ENCODE measurements around the gene KLHL8.

Gene KLHL8

GRCh38 chr4:87220094-87220822, at the start of gene KLHL8:
TSS of gene KLHL8 (minus strand) at chr4:87220618. CDS start at chr4:87195539, 25,079 bp downstream.
- peak; percentile 37 to 91 (median 78) for DNase-seq

GRCh38 chr4:87270144-87270543, 49.7 kb upstream of the KLHL8 start:
- DNase-seq, result peak in 27 of 56 donors; percentile 0 to 56 (median 15)

GRCh38 chr4:87268411-87268810, 48.0 kb upstream of the KLHL8 start:
- DNase-seq, result no peak

- no peak for DNase-seq
Observed at GRCh38 chr4:87266986-87267385, 46.6 kb upstream of the KLHL8 start.

- no peak for DNase-seq
Observed at GRCh38 chr4:87262886-87263285, 42.5 kb upstream of the KLHL8 start.

GRCh38 chr4:87260477-87260876, 40.1 kb upstream of the KLHL8 start:
- no peak for DNase-seq

GRCh38 chr4:87258677-87259076, 38.3 kb upstream of the KLHL8 start:
- no peak for DNase-seq

- peak in 37 of 56 donors; percentile 1 to 57 (median 15) for DNase-seq
Observed at GRCh38 chr4:87257523-87257922, 37.1 kb upstream of the KLHL8 start.

- DNase-seq, result no peak
Observed at GRCh38 chr4:87255755-87256154, 35.3 kb upstream of the KLHL8 start.

- peak in 53 of 56 donors; percentile 9 to 86 (median 64) for DNase-seq
Observed at GRCh38 chr4:87251106-87251505, 30.7 kb upstream of the KLHL8 start.

GRCh38 chr4:87250294-87250693, 29.9 kb upstream of the KLHL8 start:
- no peak for DNase-seq

GRCh38 chr4:87249332-87250019, 29.1 kb upstream of the KLHL8 start:
- no peak for DNase-seq

- DNase-seq, result no peak
Observed at GRCh38 chr4:87243426-87244053, 23.1 kb upstream of the KLHL8 start.

- no peak for DNase-seq
Observed at GRCh38 chr4:87241336-87241735, 20.9 kb upstream of the KLHL8 start.

- no peak for DNase-seq
Observed at GRCh38 chr4:87240341-87240740, 19.9 kb upstream of the KLHL8 start.

- DNase-seq, result no peak
Observed at GRCh38 chr4:87239821-87240220, 19.4 kb upstream of the KLHL8 start.

- no peak for DNase-seq
Observed at GRCh38 chr4:87239194-87239593, 18.8 kb upstream of the KLHL8 start.

- DNase-seq, result no peak
Observed at GRCh38 chr4:87236861-87237260, 16.4 kb upstream of the KLHL8 start.

GRCh38 chr4:87235020-87235671, 14.7 kb upstream of the KLHL8 start:
- DNase-seq, result no peak

GRCh38 chr4:87232216-87232615, 11.8 kb upstream of the KLHL8 start:
- DNase-seq, result no peak

- no peak for DNase-seq
Observed at GRCh38 chr4:87230806-87231205, 10.4 kb upstream of the KLHL8 start.

- no peak for DNase-seq
Observed at GRCh38 chr4:87229979-87230378, 9.6 kb upstream of the KLHL8 start.

All from amygdala (tissue), 56 donors.